Upper lobe of left lung (tissue), 4 donors: ENCODE results near the gene DNAAF3.

Experiments
- EP300 ChIP-seq, 4 donors: sonication (generic); formaldehyde crosslinking; IDR thresholded peaks; one replicate each; pipeline ENCODE4 v1.5.1; 2017; ENCODE audit warnings: antibody characterized with exemption in 4 of 4, control low read depth in 2 of 4
- POLR2AphosphoS5 ChIP-seq, 2 donors: sonication (generic); formaldehyde crosslinking; IDR thresholded peaks; one replicate each; pipeline ENCODE4 v1.5.1; 2017; ENCODE audit warnings: antibody characterized with exemption in 2 of 2
- TF ChIP-seq, protein P1 (sequence below), 6 experiments: fragments of 450-650 bp in 4 of 6; fragments of 200-600 bp in 2 of 6; sonication (generic) in 2 of 6; IDR thresholded peaks; one replicate each; pipeline ENCODE4 v1.5.1; 2016 to 2019; ENCODE audit warnings: antibody characterized with exemption in 6 of 6

DNA sequence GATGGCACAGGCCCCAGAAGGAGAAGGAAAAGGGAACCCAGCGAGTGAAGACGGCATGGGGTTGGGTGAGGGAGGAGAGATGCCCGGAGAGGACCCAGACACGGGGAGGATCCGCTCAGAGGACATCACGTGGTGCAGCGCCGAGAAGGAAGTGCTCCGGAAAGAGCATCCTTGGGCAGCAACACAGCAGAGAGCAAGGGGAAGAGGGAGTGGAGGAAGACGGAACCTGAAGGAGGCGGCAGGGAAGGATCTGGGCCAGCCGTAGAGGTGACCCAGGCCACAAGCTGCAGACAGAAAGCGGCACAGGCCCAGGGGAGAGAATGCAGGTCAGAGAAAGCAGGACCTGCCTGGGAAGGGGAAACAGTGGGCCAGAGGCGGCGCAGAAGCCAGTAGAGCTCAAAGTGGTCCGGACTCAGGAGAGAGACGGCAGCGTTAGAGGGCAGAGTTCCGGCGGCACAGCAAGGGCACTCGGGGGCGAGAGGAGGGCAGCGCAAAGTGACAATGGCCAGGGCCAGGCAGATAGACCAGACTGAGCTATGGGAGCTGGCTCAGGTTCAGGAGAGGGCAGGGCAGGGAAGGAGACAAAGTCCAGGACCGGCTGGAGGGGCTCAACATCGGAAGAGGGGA is 50.1 kb downstream of the DNAAF3 start:
- TF ChIP-seq POLR2AphosphoS5 (IDR thresholded peaks at IDR 0.05) (peak in 1 of 2 donors; percentile 22), EP300 (IDR thresholded peaks at IDR 0.05) (no peak)
- TF ChIP-seq, protein P1, sequence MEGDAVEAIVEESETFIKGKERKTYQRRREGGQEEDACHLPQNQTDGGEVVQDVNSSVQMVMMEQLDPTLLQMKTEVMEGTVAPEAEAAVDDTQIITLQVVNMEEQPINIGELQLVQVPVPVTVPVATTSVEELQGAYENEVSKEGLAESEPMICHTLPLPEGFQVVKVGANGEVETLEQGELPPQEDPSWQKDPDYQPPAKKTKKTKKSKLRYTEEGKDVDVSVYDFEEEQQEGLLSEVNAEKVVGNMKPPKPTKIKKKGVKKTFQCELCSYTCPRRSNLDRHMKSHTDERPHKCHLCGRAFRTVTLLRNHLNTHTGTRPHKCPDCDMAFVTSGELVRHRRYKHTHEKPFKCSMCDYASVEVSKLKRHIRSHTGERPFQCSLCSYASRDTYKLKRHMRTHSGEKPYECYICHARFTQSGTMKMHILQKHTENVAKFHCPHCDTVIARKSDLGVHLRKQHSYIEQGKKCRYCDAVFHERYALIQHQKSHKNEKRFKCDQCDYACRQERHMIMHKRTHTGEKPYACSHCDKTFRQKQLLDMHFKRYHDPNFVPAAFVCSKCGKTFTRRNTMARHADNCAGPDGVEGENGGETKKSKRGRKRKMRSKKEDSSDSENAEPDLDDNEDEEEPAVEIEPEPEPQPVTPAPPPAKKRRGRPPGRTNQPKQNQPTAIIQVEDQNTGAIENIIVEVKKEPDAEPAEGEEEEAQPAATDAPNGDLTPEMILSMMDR (IDR thresholded peaks at IDR 0.05) = no peak
